K562 treated with DMSO at 1 percent for 24 hours (cell line): ENCODE results near the gene NUAK1. TPM values are rescaled to one million over a fixed set of nuclear protein-coding genes. Genes with fewer than 3 reads are reported as not detected.

Experiments
- total RNA-seq: library from RNA; unstranded; fragments of 300-600 nt; gene quantifications from 2 replicates; pipeline ENCODE4 v1.2.3, GENCODE V29; 2022; ENCODE audit warnings: low read depth; ENCODE audit not compliant: insufficient read depth

Gene NUAK1
- not detected in 2 replicates for total RNA-seq

DNA sequence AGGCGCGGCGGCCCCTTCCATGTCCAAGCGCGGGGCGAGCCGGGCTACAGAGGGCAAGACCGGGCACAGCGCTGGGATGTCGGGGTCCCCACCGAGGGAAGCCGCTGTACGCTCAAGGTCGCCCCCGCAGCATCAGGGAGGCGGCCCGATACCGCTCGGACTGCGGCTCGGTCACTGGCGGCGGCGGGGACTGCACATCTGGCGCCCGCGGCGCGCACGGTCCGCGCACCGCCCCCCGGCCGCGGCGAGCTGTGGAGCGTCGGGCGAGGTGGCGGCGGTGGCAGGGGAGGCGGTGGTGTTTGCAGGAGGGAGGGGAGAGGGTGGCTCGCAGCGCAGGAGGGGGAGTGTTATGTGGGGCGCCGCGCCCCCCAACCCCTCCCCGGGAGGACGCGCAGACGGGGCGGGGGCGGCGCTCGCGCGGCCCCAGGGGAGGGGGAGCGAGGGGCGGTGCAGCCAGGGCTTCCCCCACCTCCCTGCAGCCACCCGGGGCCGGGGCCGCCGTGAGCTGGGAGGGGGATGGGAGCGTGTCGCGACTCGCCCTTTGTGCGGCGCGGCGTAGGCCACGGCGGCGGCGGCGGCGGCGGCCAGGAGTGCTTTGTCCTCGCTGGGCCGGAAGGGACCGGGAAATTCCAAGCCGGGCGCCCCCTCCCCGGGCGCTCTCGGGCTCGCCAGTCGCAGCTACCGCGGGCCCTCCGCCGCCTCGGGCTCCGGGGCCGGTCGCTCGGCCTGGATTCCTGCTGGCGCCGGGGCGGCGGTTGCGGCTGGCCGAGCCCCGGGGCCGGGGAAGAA lies at the start of gene NUAK1:
TSS of gene NUAK1 (minus strand) at position 322 of the 789 bp plus-strand sequence. CDS start at position 21, 301 bp downstream.

Other genes with a start within 250 kb of the NUAK1 start
- gene CKAP4, start 109.1 kb upstream of the NUAK1 start, total RNA-seq = 0.44 TPM in 1 of 2 replicates, not detected in the other
- gene TCP11L2, start 163.8 kb upstream of the NUAK1 start, total RNA-seq = 6.9 and 9.8 TPM in 2 replicates
- gene POLR3B, start 218.8 kb upstream of the NUAK1 start, total RNA-seq = 12.3 and 13.0 TPM in 2 replicates